Measurements from ENCODE around the gene TM4SF18.

TM4SF18 gene

GRCh38 chr3:149271669-149272068 lies 61.8 kb downstream of the TM4SF18 start:
- no peak for TF ChIP-seq CTCF (IDR thresholded peaks at IDR 0.05; ENCODE audit: low read depth, low read length)
- no peak for DNase-seq (ENCODE audit: extremely low read depth, low read depth)

GRCh38 chr3:149270180-149270579 lies 63.3 kb downstream of the TM4SF18 start:
- DNase-seq (ENCODE audit: extremely low read depth, low read depth) = no peak

GRCh38 chr3:149269687-149270086 lies 63.7 kb downstream of the TM4SF18 start:
- no peak for DNase-seq (ENCODE audit: extremely low read depth, low read depth)
- no peak for TF ChIP-seq CTCF (IDR thresholded peaks at IDR 0.05; ENCODE audit: low read depth, low read length)

More at GRCh38 chr3:149270180-149270579, 63.3 kb downstream of the TM4SF18 start:
- TF ChIP-seq CTCF (IDR thresholded peaks at IDR 0.05; ENCODE audit: low read depth, low read length) = no peak

Data from AG09319 (cell line).